DND-41 (cell line): ENCODE results near the gene ATIC.

Experiments
- ATAC-seq: fragments of 200-7000 bp; cut with Tn5 transposase; 3 replicates; pipeline ENCODE4 v1.9.1; 2021; ENCODE audit warnings: low read depth; ENCODE audit not compliant: insufficient read depth
- DNase-seq: peaks from one replicate; pipeline ENCODE4 v3.0.0-alpha.2; 2020
- H2AFZ ChIP-seq: 2 replicates; pipeline ENCODE4 v1.6.0; 2012; ENCODE audit warnings: low read depth, low read length
- H3K27ac ChIP-seq: 2 replicates; pipeline ENCODE4 v1.5.1; 2012; ENCODE audit warnings: low read length, inconsistent platforms
- H3K27me3 ChIP-seq: fragments of 200-600 bp; sonication (generic); 2 replicates; pipeline ENCODE4 v1.6.0; 2012; ENCODE audit warnings: low read length, mild to moderate bottlenecking, inconsistent platforms; ENCODE audit not compliant: insufficient read depth, poor library complexity
- H3K36me3 ChIP-seq: 2 replicates; pipeline ENCODE4 v1.5.1; 2012; ENCODE audit warnings: low read length, inconsistent platforms; ENCODE audit not compliant: insufficient read depth
- H3K4me1 ChIP-seq: 2 replicates; pipeline ENCODE4 v1.5.1; 2012; ENCODE audit warnings: mild to moderate bottlenecking, low read length; ENCODE audit not compliant: insufficient read depth
- H3K4me2 ChIP-seq: 2 replicates; pipeline ENCODE4 v1.6.0; 2012; ENCODE audit warnings: mild to moderate bottlenecking, moderate library complexity, low read length, inconsistent platforms; ENCODE audit not compliant: insufficient read depth
- H3K4me3 ChIP-seq, 2 experiments: fragments of 200-600 bp in 1 of 2; shearing (Covaris generic) in 1 of 2; 2 replicates each; pipeline ENCODE4 v1.5.1; 2012 to 2016; ENCODE audit warnings: inconsistent platforms in 2 of 2, low read length in 2 of 2, mild to moderate bottlenecking in 2 of 2, low read depth in 1 of 2, moderate library complexity in 1 of 2
- H3K79me2 ChIP-seq: 2 replicates; pipeline ENCODE4 v1.6.0; 2012; ENCODE audit warnings: low read length, inconsistent platforms; ENCODE audit not compliant: insufficient read depth
- H3K9ac ChIP-seq: 2 replicates; pipeline ENCODE4 v1.6.0; 2012; ENCODE audit warnings: low read depth, mild to moderate bottlenecking, inconsistent platforms, low read length, moderate library complexity
- H3K9me3 ChIP-seq: 2 replicates; pipeline ENCODE4 v1.5.1; 2012; ENCODE audit warnings: low read length, moderate library complexity, mild to moderate bottlenecking, inconsistent platforms; ENCODE audit not compliant: insufficient read depth, severe bottlenecking
- H4K20me1 ChIP-seq: 2 replicates; pipeline ENCODE4 v1.6.0; 2012; ENCODE audit warnings: low read length; ENCODE audit not compliant: insufficient read depth
- EZH2 ChIP-seq: IDR thresholded peaks from 3 replicates; pipeline ENCODE4 v1.6.1; 2012; ENCODE audit warnings: borderline replicate concordance, low read depth, mild to moderate bottlenecking, moderate library complexity, low read length, inconsistent platforms; ENCODE audit not compliant: severe bottlenecking
- TF ChIP-seq, protein P1 (sequence below): IDR thresholded peaks from 2 replicates; pipeline ENCODE4 v1.5.1; 2012; ENCODE audit warnings: borderline replicate concordance, low read length, moderate library complexity, mild to moderate bottlenecking; ENCODE audit not compliant: poor library complexity, severe bottlenecking; ENCODE audit errors: extremely low read depth

Gene ATIC

GRCh38 chr2:215280326-215280725 lies 31.5 kb upstream of the ATIC start:
- Histone ChIP-seq H3K27me3 (no peaks in the 10 kb centered on the region), H3K79me2 (no peaks in the 10 kb centered on the region), H3K4me3 (no peak overlapping the region), H3K9me3 (no peaks in the 10 kb centered on the region), H2AFZ (no peak overlapping the region), H3K4me1 (peaks cover 7% of the 10 kb centered on the region; the same call in 1 of the 2 replicates), H3K9ac (no peak overlapping the region), H3K27ac (no peak overlapping the region), H3K4me2 (no peak overlapping the region), H3K36me3 (no peaks in the 10 kb centered on the region), H4K20me1 (no peaks in the 10 kb centered on the region)
- DNase-seq (peak; percentile 9), ATAC-seq (peak; percentile 45; the same call in 2 of the 3 replicates)
- TF ChIP-seq, protein P1, sequence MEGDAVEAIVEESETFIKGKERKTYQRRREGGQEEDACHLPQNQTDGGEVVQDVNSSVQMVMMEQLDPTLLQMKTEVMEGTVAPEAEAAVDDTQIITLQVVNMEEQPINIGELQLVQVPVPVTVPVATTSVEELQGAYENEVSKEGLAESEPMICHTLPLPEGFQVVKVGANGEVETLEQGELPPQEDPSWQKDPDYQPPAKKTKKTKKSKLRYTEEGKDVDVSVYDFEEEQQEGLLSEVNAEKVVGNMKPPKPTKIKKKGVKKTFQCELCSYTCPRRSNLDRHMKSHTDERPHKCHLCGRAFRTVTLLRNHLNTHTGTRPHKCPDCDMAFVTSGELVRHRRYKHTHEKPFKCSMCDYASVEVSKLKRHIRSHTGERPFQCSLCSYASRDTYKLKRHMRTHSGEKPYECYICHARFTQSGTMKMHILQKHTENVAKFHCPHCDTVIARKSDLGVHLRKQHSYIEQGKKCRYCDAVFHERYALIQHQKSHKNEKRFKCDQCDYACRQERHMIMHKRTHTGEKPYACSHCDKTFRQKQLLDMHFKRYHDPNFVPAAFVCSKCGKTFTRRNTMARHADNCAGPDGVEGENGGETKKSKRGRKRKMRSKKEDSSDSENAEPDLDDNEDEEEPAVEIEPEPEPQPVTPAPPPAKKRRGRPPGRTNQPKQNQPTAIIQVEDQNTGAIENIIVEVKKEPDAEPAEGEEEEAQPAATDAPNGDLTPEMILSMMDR: no peak
- TF ChIP-seq EZH2: no peak

- Histone ChIP-seq H3K4me2 (no peak overlapping the region), H3K4me1 (peaks cover 7% of the 10 kb centered on the region; the same call in 1 of the 2 replicates), H3K9me3 (no peaks in the 10 kb centered on the region), H3K27me3 (no peaks in the 10 kb centered on the region), H3K4me3 (no peak overlapping the region), H3K79me2 (no peaks in the 10 kb centered on the region), H3K36me3 (no peaks in the 10 kb centered on the region), H3K9ac (no peak overlapping the region), H4K20me1 (no peaks in the 10 kb centered on the region), H3K27ac (no peak overlapping the region), H2AFZ (no peak overlapping the region)
- DNase-seq (no peak), ATAC-seq (no peak)
- TF ChIP-seq EZH2: no peak
- TF ChIP-seq, protein P1: no peak
Measured at GRCh38 chr2:215283221-215283620, 28.6 kb upstream of the ATIC start.

DNA sequence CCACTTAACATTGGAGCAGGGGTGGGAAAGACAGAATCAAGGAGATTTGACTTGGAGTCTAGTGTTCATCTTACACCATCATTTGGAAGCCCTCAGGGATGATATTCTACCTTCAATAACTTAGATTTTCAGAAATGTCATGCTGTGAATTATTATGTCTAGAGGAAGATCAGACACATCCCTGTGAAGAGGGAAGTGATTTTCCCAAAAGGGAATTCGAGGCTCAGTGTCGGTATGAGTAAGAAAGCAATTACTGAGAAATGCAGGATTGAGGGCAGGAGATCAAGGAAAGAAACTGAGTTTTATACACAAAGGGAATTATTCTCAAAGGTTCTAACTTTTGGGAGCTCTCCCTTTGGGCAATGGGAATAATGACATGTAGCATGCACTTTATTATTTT lies 25.6 kb upstream of the ATIC start:
- no peak for ATAC-seq
- Histone ChIP-seq H4K20me1 (no peaks in the 10 kb centered on the region), H3K9me3 (no peaks in the 10 kb centered on the region), H3K79me2 (no peaks in the 10 kb centered on the region), H3K27ac (no peak overlapping the region), H3K36me3 (no peaks in the 10 kb centered on the region), H3K4me1 (no peaks in the 10 kb centered on the region), H3K4me2 (no peak overlapping the region), H3K27me3 (no peaks in the 10 kb centered on the region), H2AFZ (no peak overlapping the region), H3K4me3 (no peak overlapping the region), H3K9ac (no peak overlapping the region)
- TF ChIP-seq, protein P1: no peak
- TF ChIP-seq EZH2: no peak
- no peak for DNase-seq

- Histone ChIP-seq H3K27ac (no peak overlapping the region), H4K20me1 (no peaks in the 10 kb centered on the region), H3K9me3 (no peaks in the 10 kb centered on the region), H3K79me2 (no peaks in the 10 kb centered on the region), H3K27me3 (no peaks in the 10 kb centered on the region), H3K36me3 (no peaks in the 10 kb centered on the region), H3K4me1 (no peaks in the 10 kb centered on the region), H3K9ac (no peak overlapping the region), H3K4me3 (no peak overlapping the region), H2AFZ (no peak overlapping the region), H3K4me2 (no peak overlapping the region)
- no peak for DNase-seq
- TF ChIP-seq, protein P1: no peak
- no peak for TF ChIP-seq EZH2
- no peak for ATAC-seq
Measured at GRCh38 chr2:215288112-215288815, 23.6 kb upstream of the ATIC start.
